Measurements from ENCODE around the gene SLC5A5.

DNA sequence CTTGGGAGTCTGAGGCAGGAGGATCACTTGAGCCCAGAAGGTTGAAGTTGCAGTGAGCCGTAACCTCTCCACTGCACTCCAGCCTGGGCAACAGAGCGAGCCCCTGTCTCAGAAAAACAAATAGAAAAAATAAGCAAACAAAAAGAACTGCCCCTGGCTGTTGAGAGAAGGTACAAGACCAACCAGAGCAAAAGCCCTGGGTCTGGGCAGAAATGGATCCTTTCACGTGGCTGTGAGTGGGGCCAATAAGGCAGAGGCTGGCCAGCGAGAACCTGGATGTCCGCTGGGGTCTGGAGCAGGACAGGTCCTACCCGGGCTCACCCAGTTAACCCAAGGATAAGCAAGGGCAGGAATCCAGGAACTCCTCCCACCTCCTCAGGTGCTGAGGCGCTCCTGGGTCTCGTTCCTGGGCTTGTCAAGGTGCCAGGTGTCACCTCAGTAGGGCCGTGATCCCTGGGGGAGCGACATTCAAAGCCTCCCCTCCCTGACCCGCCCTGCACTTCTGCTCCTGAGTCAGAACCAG lies 4.7 kb upstream of the SLC5A5 start:
- TF ChIP-seq, protein P1, sequence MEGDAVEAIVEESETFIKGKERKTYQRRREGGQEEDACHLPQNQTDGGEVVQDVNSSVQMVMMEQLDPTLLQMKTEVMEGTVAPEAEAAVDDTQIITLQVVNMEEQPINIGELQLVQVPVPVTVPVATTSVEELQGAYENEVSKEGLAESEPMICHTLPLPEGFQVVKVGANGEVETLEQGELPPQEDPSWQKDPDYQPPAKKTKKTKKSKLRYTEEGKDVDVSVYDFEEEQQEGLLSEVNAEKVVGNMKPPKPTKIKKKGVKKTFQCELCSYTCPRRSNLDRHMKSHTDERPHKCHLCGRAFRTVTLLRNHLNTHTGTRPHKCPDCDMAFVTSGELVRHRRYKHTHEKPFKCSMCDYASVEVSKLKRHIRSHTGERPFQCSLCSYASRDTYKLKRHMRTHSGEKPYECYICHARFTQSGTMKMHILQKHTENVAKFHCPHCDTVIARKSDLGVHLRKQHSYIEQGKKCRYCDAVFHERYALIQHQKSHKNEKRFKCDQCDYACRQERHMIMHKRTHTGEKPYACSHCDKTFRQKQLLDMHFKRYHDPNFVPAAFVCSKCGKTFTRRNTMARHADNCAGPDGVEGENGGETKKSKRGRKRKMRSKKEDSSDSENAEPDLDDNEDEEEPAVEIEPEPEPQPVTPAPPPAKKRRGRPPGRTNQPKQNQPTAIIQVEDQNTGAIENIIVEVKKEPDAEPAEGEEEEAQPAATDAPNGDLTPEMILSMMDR (IDR thresholded peaks at IDR 0.05), result no peak
- TF ChIP-seq POLR2A (IDR thresholded peaks at IDR 0.05), result no peak
- no peak for TF ChIP-seq POLR2AphosphoS5 (IDR thresholded peaks at IDR 0.05)

Measured in prostate gland (tissue), 2 donors.